Hematopoietic multipotent progenitor cell treated with erythropoietin and hydrocortisone succinate and interleukin-3 and kit ligand, for 17 days (in vitro differentiated cells): ENCODE data around the gene PROK1.
"Not testable (repeated sequence)": the region's sequence is repeated elsewhere in the genome, so short reads cannot be mapped to it uniquely, and the experiment has no call there.

Experiments used
- DNase-seq: peaks from one replicate; pipeline ENCODE4 v3.0.0-alpha.2; 2015; ENCODE audit warnings: low spot score

PROK1 gene

GRCh38 chr1:110450929-110451328 lies at the start of gene PROK1:
PROK1 (plus strand) TSS chr1:110451149; CDS start chr1:110451217, 68 bp downstream.
- no peak for DNase-seq

- no peak for DNase-seq
These were observed 47.1 kb upstream of the PROK1 start for GRCh38 chr1:110403805-110404204.

GRCh38 chr1:110404401-110404800 lies 46.5 kb upstream of the PROK1 start:
- DNase-seq: no peak

GRCh38 chr1:110406407-110406806 lies 44.5 kb upstream of the PROK1 start:
- DNase-seq: not testable (repeated sequence)

GRCh38 chr1:110407260-110408210 lies 43.4 kb upstream of the PROK1 start, which contains the start of gene LAMTOR5:
LAMTOR5 (minus strand) TSS chr1:110407694; CDS start chr1:110407620, 74 bp downstream.
- DNase-seq: peak; percentile 95

- DNase-seq: peak; percentile 46
These were observed 42.5 kb upstream of the PROK1 start for GRCh38 chr1:110408488-110408887.

GRCh38 chr1:110409316-110409715 lies 41.6 kb upstream of the PROK1 start:
- DNase-seq: no peak

GRCh38 chr1:110411173-110411735 lies 39.7 kb upstream of the PROK1 start:
- DNase-seq: no peak

GRCh38 chr1:110412576-110412975 lies 38.4 kb upstream of the PROK1 start:
- DNase-seq: peak; percentile 92

GRCh38 chr1:110413045-110413444 lies 37.9 kb upstream of the PROK1 start:
- DNase-seq: not testable (repeated sequence)

- no peak for DNase-seq
These were observed 32.2 kb upstream of the PROK1 start for GRCh38 chr1:110418729-110419128.

GRCh38 chr1:110420023-110420662 lies 30.8 kb upstream of the PROK1 start:
- no peak for DNase-seq

GRCh38 chr1:110420874-110421793 lies 29.8 kb upstream of the PROK1 start:
- peak; percentile 34 for DNase-seq

- DNase-seq: no peak
These were observed 26.0 kb upstream of the PROK1 start for GRCh38 chr1:110424699-110425611.

- no peak for DNase-seq
These were observed 25.3 kb upstream of the PROK1 start for GRCh38 chr1:110425612-110426152.

- no peak for DNase-seq
These were observed 24.1 kb upstream of the PROK1 start for GRCh38 chr1:110426854-110427253.

- no peak for DNase-seq
These were observed 22.0 kb upstream of the PROK1 start for GRCh38 chr1:110428946-110429345.

GRCh38 chr1:110430366-110430765 lies 20.6 kb upstream of the PROK1 start:
- DNase-seq: no peak

GRCh38 chr1:110430901-110431300 lies 20.0 kb upstream of the PROK1 start:
- no peak for DNase-seq

GRCh38 chr1:110433213-110433612 lies 17.7 kb upstream of the PROK1 start:
- DNase-seq: no peak
